ENCODE results near the gene CPT1B.

CPT1B gene

DNA sequence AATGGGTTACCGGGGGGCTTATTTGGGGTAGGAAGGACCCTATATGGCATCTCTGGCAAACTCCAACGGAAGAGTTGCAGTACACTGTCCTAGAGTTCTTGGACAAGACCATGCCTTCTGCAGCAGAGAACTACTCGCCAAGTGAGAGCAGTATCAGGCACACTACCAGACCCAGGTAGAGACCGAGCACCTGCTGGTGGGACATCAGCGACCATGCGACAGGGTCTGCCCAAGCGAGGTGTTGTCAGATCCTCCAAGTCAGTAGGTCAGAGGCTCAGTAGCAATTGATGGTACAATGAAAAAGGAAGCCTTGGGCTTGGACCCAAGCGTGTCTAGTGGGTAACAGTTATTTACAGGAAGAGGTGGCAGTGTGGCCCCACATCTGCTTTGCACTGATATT, 7.6 kb upstream of the CPT1B start:
- DNase-seq (ENCODE audit: low spot score), result no peak

DNA sequence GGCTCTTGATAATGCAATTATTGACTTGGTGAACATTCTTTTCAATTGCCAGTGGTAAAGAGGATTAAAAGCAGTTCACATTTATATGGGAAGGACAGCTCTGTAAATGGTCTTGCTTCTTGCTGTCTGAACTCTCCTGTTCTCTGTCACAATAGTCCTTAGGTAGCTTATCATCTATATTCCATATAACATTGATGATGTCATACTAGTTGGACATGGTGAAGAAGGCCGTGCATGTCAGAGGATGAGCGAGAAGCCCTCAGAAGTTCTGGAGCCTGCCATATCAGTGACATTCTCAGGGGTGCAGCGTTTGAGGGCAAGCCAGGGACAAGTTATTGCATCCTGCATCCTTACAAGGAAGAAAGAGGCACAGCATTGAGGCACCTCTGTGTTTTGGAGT, 7.0 kb upstream of the CPT1B start:
- no peak for DNase-seq (ENCODE audit: low spot score)

DNA sequence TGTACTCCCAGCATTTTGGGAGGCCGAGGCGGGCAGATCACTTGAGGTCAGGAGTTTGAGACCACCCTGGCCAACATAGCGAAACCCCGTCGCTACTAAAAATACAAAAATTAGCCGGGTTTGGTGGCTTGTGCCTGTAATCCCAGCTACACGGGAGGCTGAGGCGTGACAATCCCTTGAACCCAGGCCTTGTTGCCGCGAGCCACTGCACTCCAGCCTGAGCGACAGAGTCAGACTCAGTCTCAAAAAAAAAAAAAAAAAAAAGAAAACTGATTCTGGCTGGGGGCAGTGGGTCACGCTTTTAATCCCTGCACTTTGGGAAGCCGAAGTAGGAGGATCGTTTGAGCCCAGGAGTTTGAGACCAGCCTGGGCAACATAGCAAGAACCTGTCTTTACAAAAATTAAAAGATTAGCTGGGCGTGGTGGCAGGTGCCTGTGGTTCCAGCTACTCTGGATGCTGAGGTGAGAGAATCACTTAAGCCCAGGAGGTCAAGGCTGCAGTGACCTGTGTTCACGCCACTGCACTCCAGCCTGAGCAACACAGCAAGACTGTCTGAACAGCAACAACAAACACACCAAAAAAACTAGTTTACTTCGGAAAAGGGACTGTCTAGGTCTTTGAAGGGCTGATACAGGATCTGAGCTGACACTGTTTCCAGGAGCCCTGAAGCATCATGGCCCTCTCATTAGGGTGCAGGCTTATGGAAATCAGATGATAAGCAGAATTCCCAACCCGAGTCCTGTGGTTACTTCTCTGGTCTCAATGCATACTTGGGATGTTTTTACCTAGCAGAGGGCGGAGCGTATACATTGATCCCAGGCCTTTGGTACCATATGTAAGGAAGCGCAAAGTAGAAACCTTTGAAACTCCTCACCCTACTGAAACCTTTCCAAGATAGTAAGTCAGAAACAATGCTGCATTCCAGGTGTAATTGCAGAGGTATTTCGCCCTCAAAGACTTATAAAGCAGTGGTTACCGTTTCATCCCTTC, 6.2 kb upstream of the CPT1B start:
- no peak for DNase-seq (ENCODE audit: low spot score)

DNA sequence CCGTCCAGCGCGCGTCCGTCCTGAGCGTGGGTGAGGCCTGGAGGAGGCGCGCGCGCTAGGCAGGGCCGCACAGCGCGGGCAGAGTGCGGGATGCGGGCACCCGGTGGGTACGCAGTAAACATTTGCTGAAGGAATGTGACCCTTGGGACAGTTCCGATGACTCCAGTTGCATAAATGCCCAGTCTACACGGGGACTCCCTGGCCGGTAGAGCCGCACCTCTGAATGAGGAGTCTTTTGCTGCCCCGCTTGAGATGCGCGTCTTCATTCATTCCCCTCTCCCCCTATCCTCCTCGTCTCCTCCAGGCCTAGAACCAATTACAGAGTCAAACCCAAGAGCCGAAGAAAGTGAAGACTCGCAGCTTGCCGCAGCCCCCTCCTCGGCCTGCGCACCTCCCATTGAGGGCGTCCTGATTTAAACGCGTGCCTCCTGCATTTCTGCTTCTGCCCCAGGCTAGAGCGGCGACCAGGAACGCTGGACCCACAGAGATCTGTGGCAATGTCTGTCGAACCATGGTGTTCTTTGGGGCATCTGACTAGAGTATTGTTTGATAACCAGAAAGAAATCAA, 5.2 kb upstream of the CPT1B start:
- no peak for DNase-seq (ENCODE audit: low spot score)

DNA sequence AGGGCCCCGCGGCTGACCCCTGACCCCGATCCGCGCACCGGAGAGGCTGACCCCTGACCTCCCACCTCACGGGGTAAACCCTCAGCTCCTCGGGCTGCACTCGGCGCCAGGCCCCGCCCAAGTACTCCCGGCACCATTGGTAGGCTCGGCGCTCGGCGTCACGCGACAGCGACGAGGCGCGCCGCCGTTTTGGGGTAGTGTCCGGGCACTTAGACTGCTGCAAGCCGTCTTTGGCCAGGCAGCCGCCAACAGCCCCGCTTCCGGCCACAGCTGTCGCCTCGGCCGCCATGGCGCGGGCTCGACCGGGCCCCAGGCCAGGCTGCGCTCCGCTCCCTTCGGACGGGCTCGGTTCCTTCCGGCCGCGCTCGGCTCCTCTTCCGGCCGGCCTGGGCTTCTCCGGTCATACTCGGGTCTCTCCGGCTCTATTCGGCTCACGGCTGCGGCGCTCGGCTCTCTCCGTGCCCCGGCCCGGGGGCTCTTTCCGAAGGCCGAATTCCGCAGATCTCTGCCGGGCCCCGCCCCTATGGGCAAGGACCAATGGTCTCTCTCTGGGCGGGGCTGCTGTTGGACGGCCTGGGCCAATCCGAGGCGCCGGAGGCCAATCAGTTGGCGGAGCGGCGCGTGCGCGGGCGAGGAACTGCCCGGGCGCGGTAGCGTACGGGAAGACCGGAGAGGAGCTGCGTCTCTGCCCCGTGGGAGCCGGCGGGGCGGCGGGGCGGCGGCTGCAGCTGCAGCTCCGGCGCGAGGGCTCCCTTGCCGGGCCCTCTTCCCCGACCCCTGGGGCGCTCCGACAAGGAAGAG, 4.5 kb upstream of the CPT1B start, which contains the start of gene CHKB:
Gene CHKB (minus strand): TSS at position 357 of the 801 bp plus-strand sequence. CDS start 68 bp downstream, at position 289.
- DNase-seq (ENCODE audit: low spot score), result peak; percentile 92

DNA sequence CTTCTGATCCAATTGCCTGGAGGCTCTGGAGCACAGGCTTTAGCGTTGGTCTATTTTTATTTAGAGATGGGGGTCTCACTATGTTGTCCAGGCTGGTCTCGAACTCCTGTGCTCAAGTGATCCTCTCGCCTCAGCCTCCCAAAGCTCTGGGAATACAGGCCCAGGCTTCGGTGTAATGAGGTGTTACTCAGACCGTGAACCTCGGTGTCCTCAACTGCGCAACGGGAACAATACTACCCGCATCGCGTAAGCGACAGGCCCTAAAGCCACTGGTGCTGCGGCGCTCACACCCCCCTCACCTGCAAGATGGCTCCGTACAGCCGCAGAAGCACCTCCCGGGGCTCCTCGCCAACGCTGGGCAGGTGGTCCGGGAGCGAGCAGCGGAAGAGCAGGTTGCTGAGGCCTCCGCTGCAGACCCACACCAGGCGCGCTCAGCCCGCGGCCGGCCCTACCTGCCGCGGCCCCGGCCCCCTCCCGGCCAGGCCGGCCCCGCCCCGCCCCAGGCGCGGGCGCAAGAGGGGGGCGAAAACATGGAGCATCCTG, 3.8 kb upstream of the CPT1B start:
- DNase-seq (ENCODE audit: low spot score), result no peak

DNA sequence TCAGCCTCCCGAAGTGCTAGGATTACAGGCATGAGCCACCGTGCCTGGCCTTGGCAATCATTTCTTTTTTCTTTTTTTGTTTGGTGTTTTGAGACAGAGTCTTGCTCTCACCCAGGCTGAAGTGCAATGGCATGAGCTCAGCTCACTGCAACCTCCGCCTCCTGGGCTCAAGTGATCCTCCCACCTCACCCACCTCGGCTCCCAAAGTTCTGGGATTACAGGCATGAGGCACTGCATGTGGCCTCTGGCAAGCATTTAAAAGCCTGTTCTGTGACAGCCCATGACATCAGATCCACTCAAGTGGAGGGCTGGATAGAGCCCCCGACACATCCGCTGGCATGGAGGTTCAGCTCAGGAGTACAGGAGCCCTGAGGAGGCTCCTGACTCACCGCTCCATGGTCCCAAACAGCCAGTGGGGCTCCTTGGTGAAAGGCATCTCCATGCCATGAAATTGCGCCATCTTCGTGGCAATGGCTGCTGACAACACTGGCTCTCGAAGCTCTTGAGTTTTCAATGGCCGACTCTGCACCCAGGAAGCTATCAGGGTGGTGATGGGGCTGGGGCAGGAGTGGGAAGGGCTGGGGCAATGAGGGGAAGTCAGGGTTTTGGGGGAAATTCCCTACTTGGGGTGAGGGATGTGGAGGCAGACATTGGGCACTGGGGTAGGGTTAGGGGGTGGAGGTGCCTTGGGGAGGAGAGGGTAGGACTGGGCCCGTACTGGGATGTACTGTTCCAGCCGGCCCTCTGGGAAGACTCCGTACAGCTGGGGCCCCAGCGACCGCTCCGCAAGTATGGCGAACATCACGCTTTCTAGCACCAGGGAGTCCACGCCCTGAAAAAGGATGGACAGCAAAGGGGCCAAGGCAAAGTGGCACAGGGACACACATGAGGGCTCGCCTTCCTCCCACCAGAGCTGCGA, 3.1 kb upstream of the CPT1B start:
- no peak for DNase-seq (ENCODE audit: low spot score)

DNA sequence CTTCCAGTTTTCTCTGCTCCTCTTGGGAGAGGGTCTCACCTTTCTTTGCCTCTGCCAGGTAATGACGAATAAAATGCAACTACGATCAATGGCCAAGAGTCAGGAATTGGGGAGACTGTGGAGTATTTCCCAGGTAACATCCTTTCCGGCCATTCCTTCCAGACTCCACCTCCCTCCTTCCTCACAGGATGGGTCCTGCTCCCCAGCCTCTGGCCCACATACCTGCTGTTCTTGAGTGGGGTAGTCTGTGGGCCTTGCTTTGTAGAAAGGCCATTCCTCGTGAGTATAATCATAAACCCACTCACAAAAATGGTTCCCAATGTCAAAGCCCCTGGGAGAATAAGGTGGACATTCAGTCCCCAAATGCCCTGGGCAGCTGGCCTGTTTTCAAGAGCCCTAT, 1.5 kb upstream of the CPT1B start:
- no peak for DNase-seq (ENCODE audit: low spot score)

DNA sequence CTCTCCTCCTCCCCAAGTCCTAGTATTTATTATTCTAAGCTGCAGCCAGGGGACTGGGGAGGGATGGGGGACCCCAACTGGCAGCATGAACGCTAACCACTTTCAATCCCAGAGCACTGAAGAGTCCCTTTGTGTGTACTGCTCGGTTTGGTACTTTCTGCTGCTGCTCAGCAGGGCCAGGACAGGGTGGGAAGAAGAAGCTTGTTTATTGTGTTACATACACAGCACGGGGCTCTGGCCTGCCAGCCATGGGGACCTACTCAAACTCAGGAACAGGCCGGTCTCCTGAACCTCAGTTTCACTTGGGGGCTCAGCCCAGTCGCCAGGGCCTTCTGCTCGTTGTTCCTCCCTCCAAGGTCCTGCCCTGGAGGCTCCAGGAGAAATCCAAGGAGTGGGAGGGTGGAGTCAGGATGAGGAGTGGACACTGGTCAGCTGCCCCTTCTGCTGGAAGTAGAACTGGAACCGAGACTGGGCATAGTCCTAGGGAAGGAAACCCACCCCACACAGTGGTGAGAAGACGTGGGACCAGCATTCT, 616 bp upstream of the CPT1B start:
- no peak for DNase-seq (ENCODE audit: low spot score)

DNA sequence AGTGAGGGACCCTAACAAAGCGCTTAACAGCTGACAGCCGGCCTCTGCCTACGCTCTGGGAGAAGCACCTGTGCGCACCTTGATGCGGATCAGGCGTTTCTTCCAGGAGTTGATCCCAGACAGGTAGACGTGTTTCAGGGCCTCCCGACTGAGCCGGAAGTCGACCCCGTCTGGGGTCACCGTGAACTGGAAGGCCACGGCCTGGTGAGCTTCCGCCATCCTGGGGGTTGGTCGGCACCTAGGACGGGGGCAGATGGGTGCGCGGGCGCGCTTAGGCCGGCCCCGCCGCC, 585 bp downstream of the CPT1B start:
- DNase-seq (ENCODE audit: low spot score), result no peak

DNA sequence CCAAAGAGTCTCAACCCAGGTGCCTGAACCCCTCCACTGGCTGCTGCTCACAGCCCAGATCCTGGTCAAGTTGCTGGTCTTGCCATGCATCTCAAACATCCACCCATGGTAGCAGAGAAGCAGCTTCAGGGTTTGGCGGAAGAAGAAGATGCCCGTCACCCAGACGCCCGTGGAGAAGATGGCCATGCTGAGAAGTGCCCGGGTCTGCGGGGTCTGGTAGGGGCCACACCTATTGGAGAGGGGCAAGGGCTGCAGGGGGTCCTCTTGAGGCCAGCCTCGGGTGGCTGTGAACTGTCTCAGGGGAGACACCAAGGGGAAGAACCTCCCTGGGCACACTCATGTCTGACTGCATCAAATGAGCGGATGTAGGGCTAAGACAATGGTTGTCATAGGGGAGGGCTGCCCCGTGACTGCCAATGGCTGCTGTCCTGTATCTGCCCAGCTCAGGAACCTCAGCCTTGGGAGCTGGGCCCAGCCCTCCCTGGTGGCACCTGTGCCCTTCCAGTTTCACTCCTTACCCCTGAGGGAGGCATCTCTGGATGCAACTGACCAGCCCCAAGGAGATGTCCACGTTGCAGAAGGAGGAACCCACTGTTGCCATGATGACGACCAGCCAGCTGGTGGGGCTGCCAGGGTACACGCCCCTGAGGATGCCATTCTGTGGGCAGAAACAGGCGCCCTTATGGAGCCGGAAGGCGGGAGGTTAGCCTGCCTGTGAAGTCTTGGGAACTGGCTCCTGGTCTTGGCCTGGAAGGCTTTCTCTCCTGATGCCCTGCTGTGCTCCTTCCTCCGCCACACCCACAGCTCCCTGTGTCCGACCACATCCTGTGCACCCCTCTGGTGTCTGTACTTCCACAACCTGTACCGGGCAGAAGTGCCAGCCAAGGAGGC, 1.2 kb downstream of the CPT1B start:
- no peak for DNase-seq (ENCODE audit: low spot score)

DNA sequence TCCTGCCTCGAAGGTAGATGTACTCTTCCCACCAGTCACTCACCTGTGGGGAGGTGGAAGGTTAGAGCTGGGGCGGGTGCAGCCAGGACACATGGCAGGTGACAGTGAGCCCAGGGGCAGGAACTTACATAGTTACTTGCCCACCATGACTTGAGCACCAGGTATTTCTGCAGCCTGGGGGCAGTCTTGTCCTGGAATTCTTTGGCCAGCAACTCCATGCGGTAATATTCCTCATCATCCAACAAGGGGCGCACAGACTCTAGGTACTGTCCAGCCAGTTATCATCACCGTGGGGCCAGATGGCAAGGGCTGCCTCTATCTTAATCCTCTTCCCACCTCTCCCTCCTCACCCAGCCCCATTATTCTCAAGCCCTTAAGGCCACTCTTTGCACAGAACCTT, 2.2 kb downstream of the CPT1B start:
- no peak for DNase-seq (ENCODE audit: low spot score)

DNA sequence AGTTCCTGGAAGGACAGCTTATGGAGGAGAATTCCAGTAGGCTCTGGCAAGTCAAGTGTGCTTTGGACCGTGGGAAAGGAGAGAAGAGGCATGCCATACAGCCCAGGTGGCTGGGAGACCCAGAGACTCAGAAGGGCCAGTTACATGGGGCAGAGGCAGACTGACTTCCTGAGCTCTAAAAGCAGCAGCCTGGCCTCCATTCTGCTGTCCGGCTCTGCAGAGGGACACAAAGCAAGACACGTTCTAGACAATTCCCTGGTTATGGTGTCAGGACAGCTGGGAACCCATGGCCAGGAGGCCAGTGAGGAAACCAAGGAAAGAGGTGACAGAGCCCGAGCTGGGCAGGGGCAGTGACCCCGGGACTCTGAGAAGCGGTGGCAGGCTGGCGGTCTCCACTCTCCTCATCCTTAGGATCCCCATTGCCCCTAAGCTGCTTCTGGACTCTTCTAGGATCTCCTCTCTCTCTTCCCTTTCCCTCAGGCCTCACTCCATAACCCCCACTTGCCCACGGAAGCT, 2.7 kb downstream of the CPT1B start:
- no peak for DNase-seq (ENCODE audit: low spot score)

DNA sequence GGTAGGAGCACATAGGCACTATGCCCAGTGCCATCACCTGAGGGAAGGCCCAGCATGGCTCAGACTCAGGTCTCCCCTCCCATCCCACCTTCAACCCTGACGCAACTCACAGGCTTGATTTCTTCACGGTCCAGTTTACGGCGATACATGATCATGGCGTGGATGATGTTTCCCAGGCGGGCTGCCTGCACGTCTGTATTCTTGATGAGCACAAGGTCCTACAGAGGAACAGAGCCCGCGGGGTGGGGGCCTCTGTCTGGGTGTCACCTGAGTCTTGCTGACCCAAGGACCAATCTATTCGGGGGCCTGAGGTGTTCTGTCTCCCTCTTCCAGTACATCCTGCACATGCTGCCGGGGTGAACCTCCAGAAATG, 3.9 kb downstream of the CPT1B start:
- no peak for DNase-seq (ENCODE audit: low spot score)

DNA sequence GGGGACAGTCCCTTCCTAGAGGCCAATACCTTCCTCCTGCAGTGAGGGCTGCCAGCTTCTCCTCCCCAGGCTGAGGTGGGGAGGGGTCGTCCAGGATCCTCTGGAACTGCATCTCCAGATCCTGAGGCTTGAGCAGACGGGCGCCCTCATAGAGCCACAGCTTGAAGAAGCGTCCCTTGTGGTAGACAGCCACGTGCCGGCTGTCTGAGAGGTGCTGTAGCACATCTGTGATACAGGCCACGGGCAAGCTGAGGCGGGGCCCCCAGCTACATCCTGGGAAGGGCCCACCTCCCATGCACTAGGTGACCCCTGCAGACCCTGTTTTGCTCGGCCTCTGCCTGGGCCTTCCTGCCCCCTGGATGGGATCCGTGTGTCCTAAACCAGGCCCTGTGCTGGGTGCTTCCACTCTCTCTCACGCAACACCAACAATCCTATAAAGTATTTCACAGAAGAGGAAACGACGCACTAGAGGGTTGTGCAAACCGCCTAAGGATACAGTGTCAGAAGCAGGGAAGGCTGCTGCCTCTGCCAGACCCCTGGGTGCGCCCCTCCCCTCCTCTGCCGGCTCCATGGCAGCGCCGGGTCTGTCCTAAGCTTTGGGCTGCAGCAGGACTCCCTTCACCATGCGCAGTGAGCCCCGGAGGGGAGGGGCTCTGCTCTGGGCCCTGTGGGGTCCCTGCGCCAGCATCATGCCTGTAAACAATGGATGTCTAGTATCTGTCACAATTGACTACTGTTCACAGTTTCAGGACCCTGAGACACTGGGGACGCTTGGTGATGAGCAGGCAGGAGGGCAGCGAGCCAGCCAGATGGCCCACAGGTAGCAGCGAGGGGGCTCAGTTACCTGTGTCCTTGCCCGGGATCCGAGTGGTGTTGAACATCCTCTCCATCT, 4.5 kb downstream of the CPT1B start:
- no peak for DNase-seq (ENCODE audit: low spot score)

DNA sequence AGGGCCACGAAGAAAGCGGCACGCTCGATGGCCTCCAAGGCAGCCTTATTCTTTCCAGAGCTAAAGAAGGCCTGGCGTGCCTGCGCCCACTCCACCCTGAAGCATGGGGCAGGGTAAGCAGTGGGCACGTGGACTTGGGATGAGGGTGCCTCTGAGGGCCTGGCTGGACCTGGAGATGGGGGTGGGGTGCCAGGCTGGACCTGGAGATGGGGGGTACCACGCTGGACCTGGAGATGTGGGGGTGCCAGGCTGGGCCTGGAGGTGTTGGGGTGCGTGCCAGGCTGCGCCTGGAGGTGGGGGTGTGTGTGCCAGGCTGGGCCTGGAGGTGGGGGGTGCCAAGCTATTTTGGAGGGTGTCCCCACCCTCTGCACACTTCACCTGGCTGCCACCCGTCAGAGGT, 5.3 kb downstream of the CPT1B start:
- DNase-seq (ENCODE audit: low spot score), result no peak

DNA sequence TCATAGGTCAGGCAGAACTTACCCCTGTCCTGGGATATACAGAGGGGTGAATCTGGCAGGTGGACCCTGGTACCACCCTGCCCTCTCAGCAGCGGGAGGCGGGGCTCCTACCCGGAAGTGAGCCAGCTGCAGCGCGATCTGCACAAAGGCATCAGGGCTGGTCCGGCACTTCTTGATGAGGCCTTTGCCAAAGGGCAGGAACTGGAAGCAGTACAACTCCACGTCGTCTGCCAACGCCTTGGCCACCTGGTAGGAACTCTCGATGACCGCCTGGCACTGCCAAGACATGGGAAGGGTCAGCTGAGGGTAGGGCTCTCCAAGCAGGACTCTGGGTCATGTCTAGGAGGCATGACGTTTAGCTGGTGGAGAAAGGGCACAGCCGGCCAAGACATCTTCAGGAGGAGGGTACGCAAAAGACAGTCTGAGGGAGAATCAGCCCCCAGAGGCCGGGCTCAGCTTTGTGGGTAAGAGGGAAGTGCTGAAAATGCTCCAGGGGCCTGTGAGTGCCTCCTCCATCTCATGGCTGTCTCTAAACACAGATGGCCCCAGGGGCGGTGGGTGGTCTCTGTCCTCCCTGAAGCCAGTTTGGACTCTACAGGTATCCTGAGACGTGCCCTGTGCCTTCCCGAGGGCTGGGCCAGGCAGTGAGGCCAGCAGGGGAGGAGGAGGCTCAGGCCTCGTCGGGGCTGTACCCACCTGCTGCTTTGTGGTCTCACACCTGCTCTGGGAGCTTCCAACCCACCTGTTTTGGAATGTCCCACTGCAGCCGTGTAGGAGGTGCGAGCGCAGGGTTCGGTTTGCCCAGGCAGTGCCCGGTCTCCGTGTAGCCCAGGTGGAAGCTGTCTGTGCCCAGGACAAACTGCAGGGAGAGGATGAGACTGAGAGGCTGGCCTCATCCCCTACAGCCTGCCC, 6.7 kb downstream of the CPT1B start:
- no peak for DNase-seq (ENCODE audit: low spot score)

DNA sequence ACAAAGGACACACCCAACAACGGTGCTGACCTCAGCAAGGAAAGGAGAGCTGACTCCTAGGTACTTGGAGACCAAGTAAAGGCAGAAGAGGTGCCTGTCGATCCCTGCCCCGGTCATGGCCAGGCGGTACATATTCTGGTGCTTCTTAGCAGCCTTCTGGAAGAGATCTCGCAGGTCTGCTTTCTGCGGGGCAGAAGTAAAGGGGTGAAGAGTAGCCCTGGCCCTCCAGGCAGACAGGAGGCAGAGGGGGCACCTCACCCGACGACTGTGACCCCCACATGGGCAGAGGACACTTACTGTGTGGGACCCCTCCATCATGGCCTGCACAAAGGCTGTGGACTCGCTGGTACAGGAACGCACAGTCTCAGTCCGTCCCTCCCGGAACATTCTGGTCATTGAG, 7.4 kb downstream of the CPT1B start:
- DNase-seq (ENCODE audit: low spot score), result no peak

Measured in hematopoietic multipotent progenitor cell treated with erythropoietin and hydrocortisone succinate and interleukin-3 and kit ligand, for 17 days (in vitro differentiated cells).